GM19463 (cell line): ENCODE results near the gene LRRC47.

ENCODE experiments used
- ATAC-seq: cut with Tn5 transposase; IDR thresholded peaks from one replicate; pipeline ENCODE4 v1.9.1; 2021; ENCODE audit warnings: mild to moderate bottlenecking, moderate library complexity; ENCODE audit not compliant: unreplicated experiment

LRRC47 gene

GRCh38 chr1:3735027-3735681 is 61.1 kb downstream of the LRRC47 start:
- no peak for ATAC-seq

DNA sequence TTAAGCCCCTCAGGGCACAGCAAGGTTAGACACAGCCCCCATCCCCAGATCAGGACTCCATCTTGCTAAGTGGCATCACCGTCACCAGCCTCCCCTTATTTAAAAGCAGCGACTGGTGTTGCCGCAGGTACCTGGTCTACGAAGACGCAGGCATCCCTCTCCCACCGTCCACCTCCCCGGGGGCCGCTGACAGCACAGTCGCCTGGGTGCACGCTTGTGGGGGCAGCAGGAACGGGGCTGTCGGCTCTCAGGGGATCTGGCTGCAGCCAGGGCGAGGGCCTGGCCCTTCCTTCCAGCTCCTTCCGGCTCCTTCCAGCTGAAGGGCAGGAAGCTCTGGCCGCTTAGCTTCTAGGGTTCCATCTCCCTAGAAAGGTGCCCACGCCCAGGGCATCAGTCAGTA is 61.7 kb downstream of the LRRC47 start:
- ATAC-seq, result no peak

DNA sequence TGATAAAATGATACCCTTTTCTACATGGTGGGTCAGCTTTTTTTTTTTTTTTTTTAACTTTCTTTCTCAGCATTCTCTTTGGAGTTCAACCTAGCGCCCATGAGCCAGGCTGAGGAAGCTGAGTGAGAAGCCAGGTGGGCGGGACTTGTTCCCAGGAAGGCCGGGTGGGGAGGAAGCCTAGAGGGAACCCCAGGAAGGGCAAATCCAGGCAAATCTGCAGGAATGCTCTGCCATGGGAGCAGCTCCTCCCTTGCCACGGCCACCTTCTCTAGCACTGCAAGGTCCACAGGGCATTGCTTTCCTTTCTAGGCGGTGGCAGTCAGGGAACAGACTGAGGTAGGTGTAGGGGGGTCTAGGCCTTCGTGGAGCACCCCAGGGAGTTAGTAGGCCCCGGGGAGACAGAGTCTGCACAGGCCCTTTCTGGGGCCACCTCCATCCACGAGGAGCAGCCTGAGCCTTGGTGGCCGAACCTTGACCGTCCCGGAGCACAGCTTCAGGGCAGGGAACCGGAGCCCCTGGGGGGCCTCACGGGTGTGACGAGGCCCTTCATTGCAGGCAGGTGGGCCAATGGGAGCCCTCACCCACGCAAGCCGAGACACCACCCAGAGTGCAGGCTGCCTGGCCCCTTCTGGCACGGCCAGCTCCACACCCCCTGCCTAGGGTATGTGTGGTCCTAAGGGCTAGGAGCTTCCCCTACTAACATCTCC is 62.3 kb downstream of the LRRC47 start:
- no peak for ATAC-seq

DNA sequence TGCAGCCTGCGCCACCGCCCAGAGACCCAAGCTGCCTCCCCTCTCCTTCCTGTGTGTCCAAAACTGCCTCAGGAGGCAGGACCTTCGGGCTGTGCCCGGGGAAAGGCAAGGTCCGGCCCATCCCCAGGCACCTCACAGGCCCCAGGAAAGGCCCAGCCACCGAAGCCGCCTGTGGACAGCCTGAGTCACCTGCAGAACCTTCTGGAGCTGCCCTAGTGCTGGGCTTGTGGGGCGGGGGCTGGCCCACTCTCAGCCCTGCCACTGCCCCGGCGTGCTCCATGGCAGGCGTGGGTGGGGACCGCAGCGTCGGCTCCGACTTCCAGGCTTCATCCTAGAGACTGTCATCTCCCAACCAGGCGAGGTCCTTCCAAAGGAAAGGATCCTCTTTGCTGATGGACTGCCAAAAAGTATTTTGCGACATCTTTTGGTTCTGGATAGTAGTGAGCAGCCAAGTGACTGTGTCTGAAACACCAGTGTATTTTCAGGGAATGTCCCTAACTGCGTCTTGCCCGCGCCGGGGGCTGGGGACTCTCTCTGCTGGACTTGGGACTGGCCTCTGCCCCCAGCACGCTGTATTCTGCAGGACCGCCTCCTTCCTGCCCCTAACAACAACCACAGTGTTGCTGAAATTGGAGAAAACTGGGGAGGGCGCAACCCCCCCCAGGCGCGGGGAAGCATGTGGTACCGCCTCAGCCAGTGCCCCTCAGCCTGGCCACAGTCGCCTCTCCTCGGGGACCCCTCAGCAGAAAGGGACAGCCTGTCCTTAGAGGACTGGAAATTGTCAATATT is 63.0 kb downstream of the LRRC47 start:
- ATAC-seq, result no peak

DNA sequence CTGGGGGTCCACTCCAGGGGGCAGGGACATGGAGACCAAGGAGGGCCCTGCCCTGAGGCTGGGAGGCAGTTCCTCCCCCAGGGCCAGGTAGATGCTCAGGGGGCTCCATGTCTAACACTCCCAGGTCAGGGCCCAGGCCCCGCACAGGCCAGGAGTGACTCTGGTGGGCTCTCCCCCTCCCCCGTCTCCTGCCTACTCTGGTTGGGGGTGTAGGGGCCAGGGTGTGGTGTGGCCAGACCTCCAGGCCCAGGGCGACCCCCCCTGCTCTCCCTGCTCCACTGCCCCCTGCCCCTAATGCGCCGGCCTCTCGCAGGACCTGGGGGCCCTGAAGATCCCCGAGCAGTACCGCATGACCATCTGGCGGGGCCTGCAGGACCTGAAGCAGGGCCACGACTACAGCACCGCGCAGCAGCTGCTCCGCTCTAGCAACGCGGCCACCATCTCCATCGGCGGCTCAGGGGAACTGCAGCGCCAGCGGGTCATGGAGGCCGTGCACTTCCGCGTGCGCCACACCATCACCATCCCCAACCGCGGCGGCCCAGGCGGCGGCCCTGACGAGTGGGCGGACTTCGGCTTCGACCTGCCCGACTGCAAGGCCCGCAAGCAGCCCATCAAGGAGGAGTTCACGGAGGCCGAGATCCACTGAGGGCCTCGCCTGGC is 63.7 kb downstream of the LRRC47 start:
- ATAC-seq, result no peak

- no peak for ATAC-seq
Measured at GRCh38 chr1:3731583-3732433, 64.5 kb downstream of the LRRC47 start.

GRCh38 chr1:3730543-3731247 is 65.6 kb downstream of the LRRC47 start:
- ATAC-seq, result no peak

DNA sequence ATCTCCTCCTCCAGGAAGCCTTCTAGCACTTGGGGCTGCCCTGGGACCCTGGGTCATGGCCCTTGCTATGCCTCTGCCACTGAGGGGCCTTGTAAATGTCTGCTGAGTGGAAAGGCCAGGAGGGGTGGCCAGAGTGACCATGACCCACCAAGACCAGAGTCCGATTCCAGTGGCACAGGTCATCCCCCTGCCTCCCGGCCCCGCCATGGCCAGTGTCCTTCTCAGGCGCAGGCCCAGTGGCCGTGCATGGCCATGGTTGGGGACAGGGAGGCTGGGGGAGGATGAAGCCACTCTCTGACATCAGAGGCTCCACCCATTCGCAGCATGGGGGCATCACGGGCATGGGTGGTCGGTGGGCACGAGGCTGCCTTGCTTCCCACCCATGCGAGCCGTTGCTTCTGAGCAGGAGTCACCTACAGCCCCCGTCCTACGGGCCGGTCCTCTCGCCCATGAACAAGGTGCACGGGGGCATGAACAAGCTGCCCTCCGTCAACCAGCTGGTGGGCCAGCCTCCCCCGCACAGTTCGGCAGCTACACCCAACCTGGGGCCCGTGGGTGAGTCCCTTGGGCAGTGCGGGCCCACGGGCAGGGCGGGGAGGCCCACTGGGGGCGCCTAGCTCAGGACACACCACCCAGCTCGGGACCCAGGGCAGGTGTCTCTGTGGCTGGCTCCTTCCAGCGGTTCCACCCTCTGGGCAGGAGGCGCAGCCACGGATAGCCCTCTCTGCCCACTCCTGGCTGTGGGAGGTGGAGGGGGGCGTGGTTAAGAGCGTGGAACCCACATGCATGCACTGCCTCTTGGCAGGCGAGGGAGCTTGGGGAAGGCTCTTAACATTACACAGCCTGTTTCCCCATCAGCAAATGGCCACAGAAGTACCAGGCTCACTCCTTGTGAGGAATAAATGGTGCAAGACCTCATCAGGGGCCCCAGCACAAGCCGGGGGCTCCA is 66.4 kb downstream of the LRRC47 start:
- ATAC-seq, result no peak
